ENCODE data around the gene PIK3C2B.

PIK3C2B gene

DNA sequence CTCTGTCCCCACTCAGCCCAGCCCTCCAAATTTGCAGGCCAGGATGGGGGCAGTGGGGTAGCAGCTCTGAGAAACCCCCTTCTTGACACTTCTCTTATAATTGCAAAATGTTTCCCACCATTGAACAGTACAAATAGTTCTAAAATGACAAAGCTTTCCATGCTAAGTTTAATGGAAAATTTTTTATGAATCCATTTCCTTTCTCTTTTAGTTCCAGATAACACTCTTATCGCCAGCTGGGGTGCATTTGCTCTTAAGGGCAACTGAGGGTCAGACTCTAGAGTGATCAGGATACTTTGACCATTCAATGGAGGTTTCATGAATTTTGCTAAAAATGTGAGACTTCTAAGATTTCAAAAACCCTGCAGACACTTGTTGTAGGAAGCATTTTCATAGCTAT lies 29.9 kb downstream of the PIK3C2B start:
- no peak for DNase-seq
- TF ChIP-seq GATA1 (IDR thresholded peaks at IDR 0.05; ENCODE audit: low read depth, low read length) (no peak), POLR2A (IDR thresholded peaks at IDR 0.05; ENCODE audit: low read length) (no peak)

DNA sequence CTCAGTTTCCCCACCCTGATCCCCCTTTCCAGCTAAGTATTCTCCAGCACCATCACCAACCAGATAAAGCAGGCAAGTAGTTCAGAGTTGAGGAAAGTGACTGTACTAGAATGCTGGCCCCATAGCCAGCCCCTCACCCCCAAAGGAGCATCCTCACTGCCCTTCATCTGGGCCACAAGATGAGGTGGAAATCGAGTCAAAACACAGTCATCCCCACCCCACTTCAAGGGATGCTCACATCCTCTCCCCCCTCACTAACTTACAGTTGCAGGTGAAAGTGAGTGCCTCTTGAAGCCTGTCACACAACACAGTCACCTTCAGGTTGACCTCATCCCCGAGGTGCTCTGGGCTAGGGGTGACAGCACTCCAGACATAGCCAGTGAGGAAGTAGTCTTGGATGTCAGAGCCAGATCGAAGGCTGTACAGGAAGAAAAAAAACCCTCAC lies 30.4 kb downstream of the PIK3C2B start:
- DNase-seq = no peak
- no peak for TF ChIP-seq POLR2A (IDR thresholded peaks at IDR 0.05; ENCODE audit: low read length)
- no peak for TF ChIP-seq GATA1 (IDR thresholded peaks at IDR 0.05; ENCODE audit: low read depth, low read length)

DNA sequence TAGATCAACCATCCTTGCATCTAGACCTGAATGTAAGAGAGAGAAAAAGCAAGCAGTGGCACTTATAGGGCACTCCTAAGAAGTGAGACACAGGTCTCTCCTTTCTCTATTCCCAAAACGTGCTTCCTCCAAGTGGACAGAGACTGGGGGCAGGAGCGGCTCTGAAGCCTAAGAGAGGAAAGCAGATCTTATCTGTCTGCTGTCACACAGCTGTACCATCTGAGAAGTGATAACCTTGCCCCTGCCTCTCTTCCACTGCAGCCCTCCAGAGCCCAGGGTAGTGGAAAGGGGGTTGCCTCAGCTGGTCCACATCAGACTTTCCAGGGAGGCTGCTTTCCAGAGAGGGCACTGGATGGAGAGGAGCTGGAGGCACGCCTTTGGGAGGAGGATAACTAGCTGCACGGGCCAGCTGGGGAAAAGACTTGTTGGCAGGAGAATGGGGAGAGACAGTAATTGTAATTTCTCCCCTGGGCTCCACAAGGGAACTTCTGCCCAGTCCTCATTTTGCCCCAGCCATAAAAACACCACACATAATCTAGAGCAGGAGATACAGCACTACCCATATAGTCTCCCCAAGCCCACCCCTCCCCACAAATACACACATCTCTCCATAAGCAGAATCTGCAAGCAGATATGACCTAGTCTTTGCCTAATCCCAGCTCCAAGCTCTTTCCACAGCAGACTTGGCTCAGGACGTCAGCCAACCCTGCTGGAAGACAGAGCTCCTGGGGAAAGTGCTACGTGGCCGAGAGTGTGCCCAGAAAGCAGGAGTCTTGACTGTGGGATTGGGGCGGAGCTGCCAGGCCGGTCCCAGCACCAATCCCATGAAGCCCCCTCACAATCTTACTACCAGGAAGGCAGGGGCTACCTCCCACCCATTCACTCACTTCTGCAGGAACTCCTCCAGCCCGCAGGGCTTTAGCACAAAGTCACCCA lies 31.2 kb downstream of the PIK3C2B start:
- TF ChIP-seq POLR2A (IDR thresholded peaks at IDR 0.05; ENCODE audit: low read length) (no peak), GATA1 (IDR thresholded peaks at IDR 0.05; ENCODE audit: low read depth, low read length) (no peak)
- no peak for DNase-seq

DNA sequence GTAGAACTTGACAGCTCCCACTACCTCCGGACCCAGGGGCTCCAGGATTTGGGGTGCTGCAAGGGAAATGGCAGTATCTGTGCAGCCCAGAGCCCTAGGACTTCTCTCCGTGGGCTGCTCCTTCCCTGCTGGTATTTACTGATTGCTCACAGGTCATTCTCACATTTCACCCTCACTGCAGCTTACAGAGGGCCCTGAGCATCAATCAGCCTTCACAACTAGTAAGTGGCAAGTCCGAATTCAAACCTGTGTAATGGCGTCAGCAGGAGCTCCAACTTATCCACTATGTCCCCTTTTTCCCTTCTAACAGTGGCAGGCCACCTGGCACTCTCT lies 32.4 kb downstream of the PIK3C2B start:
- no peak for DNase-seq
- TF ChIP-seq GATA1 (IDR thresholded peaks at IDR 0.05; ENCODE audit: low read depth, low read length) = no peak

DNA sequence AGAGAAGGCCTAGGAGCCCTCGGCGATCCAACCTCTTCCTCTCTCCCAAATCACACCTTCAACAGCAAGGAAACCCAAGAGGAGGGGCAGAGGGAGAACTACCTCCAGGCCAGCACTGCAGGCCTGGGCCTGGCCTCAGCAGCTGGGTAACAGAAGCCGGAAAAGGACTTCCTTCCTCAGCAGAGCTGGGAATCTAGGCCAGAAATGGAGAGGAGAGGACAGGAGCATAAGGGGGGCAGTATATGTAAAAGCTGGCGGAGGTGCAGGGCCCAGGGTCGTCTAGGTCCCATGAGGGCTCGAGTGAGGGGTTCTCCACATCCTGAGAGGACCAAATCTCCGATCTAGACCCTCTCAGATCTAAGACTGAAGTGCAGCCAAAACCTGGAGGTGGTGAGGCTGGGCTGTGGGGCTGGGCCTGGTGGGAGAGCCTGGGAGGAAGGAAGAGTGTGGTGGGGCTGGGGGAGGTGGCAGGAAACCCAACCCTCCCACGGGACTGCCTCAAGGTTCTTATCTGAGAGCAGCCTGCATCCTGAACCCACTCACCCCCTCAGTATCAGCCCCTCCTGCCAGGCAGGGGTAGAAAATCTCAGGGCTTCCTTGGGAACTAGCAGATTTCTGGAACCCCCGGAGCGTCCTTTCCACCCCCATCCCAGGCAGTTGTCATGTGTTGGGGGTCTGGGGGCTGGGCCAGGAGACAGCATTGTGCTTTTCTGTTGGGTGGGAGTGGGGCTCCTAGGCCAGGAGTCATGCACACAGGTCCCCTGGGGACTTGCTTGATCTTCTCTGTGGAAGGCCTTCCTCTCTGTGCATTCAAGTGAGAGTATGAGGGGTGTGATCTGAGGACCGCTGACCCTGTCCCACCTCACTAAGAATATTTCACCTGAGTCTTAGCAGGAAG lies 33.0 kb downstream of the PIK3C2B start:
- DNase-seq = no peak
- TF ChIP-seq GATA1 (IDR thresholded peaks at IDR 0.05; ENCODE audit: low read depth, low read length) (no peak), POLR2A (IDR thresholded peaks at IDR 0.05; ENCODE audit: low read length) (no peak)

DNA sequence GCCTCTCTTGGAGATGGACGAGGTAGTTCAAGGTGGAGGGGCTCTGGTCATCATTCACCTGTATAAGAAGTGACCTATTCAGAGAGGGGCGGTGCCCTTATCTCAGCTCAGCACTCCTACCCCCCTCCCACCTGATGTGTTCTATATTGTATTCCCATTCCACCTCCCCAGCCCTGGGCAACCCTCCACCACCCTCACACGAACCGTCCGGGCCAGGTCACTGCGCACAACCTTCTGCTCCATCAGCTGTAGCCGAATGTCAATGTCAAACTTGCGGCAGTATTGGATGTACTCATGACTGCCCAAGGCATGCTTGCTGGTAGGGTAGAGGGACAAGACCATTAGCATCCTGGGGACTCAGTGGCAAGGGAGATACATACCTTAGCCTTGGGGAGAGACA lies 34.3 kb downstream of the PIK3C2B start:
- DNase-seq = no peak
- TF ChIP-seq POLR2A (IDR thresholded peaks at IDR 0.05; ENCODE audit: low read length) = no peak
- no peak for TF ChIP-seq GATA1 (IDR thresholded peaks at IDR 0.05; ENCODE audit: low read depth, low read length)

DNA sequence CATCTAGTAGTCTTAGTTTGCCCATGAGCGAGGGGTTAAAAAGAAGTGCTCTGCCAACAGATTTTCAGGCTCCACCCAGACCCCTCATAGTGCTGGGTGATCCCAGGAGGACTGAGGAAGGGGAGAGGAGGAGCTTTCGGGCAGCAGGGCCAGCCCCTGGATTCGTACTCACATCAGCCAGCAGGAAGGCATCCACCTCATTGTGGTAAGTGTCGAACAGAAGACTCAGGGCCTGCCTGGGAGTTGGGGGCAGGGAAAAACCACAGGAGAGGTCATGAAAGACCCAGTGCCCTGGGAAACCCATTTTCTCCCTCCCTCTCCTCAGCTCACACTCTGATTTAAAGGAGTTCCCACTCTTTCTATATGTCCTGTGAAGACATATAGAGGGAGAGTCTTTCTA lies 34.9 kb downstream of the PIK3C2B start:
- TF ChIP-seq POLR2A (IDR thresholded peaks at IDR 0.05; ENCODE audit: low read length) = no peak
- no peak for TF ChIP-seq GATA1 (IDR thresholded peaks at IDR 0.05; ENCODE audit: low read depth, low read length)
- no peak for DNase-seq

DNA sequence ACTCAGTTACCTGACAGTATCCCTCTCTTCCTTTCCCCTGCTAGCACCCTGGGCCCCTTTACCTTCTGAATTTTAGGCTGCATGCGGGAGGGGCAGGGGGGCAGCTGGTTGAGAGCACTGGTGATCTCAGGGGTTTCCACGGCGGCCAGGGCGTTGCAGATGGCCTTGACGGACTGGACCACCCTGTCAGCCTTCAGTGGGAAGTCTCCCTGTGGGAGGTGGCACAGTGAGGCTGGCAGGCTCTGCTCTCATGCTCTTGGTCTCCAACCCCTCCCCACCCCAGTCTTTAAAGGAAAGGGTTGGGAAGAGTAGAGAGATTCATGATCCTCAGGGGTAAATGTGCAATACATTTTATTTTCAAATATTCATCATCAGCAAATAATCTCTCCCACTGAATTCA lies 36.9 kb downstream of the PIK3C2B start:
- TF ChIP-seq GATA1 (IDR thresholded peaks at IDR 0.05; ENCODE audit: low read depth, low read length) = no peak
- TF ChIP-seq POLR2A (IDR thresholded peaks at IDR 0.05; ENCODE audit: low read length) = no peak
- no peak for DNase-seq

DNA sequence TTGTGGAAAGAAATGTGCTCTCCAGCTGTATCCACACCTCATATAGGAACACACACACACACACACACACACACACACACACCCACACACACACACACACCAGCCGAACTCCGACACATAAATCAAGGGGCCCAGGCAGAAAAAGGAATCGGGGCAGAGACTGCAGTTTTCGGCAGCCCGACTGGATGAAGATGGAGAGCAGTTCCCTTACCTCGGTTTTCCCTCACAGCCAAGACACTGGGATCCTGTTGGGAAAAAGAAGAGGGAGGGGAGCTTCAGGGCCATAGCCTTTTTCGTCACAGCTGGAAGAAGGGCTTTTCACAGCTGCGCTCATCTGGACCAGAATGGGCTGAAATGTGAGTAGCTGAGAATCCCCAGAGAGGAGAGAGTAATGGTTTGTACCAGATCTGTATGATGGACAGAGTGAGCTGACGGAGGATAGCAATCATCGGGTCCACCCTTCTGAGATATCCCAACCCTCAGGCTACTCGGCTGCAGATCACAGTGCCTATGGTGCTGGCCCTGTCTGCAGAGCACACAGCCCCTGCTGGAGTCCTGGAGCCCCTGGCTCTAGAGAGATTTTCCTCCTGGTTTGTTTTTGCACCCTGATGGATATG lies 37.7 kb downstream of the PIK3C2B start:
- no peak for TF ChIP-seq POLR2A (IDR thresholded peaks at IDR 0.05; ENCODE audit: low read length)
- TF ChIP-seq GATA1 (IDR thresholded peaks at IDR 0.05; ENCODE audit: low read depth, low read length) = no peak

DNA sequence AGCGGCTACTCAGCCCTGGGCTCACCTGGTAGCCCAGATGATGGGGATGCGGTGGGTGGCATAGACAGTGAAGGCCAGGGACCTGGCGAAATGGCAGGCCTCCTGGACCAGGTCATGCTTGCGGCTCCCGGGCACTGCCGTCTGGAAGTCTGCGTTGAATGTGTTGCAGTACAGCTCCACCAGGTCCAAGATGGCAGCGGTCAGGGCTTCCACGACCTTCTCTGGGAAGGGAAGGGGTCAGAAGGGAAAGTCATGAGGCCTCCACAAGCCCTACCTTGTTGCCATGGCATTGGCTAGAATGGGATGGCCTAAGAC lies 38.8 kb downstream of the PIK3C2B start:
- DNase-seq = no peak

More for the DNA sequence above, 37.7 kb downstream of the PIK3C2B start:
- DNase-seq = no peak

DNA sequence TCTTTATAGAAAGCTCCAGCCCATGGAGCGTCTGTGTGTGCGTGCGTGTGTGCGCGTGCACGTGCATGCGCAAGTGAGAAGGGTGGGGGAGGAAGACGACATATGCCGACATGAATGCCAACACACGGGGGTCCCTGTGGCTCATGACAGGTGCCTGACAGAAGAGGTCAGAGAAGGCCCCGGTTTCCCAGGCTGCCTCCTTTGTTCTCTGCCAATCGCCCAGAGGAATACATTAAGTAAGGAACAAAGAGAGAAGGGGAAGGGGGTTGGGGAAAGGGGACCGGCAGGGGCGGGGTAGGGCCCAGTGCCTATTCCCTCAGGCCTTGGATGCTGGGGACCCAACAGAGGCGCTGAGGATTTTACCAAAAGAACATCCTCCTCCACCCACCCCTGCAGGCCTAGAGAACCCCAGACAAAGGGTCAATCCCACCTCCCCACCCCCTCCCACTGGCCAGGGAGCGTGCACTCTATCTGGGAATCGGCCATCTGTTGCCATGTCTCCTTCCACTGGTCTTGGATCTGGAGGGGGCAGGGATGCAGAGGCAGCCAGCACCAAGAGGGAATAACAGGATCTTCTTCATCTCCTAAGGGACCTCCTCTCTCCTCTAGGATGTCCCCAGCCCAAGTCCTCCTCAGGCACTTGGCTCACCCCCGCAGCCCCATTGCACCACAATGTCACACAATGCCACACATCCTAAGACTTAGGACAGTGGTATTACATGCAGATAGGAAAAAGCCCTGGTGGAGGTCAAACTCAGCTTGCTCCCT lies 39.4 kb downstream of the PIK3C2B start:
- TF ChIP-seq POLR2A (IDR thresholded peaks at IDR 0.05; ENCODE audit: low read length) (no peak), GATA1 (IDR thresholded peaks at IDR 0.05; ENCODE audit: low read depth, low read length) (no peak)
- DNase-seq = no peak

More for the DNA sequence above, 38.8 kb downstream of the PIK3C2B start:
- TF ChIP-seq POLR2A (IDR thresholded peaks at IDR 0.05; ENCODE audit: low read length) = no peak
- TF ChIP-seq GATA1 (IDR thresholded peaks at IDR 0.05; ENCODE audit: low read depth, low read length) = no peak

DNA sequence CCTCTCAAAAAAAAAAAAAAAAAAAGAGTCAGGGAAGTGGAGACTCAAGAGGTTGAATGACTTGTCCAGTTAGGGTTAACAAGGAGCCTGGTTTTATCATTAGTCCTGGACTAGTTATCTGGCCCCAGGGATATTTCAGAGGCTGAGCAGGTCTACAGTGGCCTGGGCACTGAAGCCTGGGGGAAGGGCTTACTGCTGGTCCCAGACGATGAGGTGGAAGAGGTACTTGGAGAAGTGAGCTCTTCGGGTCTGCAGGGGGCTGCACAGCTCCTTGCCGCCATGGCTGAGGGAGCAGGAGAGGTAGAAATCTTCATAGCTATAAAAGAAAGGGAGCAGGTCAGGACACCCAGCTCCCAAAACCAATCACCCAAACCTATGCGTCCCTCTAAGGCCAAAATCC lies 40.1 kb downstream of the PIK3C2B start:
- DNase-seq = no peak
- TF ChIP-seq GATA1 (IDR thresholded peaks at IDR 0.05; ENCODE audit: low read depth, low read length) (no peak), POLR2A (IDR thresholded peaks at IDR 0.05; ENCODE audit: low read length) (no peak)

DNA sequence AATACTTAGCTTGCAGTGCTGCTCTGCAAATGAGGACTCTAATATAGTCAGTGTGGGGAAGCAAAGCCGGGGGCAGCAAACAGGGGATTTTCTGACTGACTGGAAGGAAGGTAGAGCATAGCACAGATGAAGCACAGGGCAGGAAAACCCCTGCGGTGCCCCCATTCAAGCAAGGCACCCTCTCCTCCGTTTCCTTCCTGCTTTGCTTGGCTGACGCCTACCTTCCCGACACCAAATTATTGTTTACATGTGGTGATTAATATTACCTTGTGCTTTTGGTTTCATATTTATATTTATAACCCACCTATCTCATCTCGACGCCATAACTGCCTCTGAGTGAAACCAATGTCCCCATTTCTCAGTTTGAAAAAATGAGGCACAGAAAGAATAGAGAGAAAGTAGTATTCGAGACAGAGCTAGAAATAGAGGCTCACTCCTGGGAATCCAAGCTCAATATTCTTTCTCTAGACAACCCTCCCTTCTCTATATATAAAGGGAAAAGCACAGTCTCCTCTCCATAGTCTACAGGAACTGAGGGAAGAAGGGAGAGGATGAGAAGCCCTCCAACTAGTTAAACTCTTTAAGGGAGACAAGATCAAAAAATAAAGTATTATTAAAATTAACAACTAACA lies 41.3 kb downstream of the PIK3C2B start:
- TF ChIP-seq POLR2A (IDR thresholded peaks at IDR 0.05; ENCODE audit: low read length) = no peak
- TF ChIP-seq GATA1 (IDR thresholded peaks at IDR 0.05; ENCODE audit: low read depth, low read length) = no peak
- no peak for DNase-seq
